ENCODE measurements around the gene CYP4B1. TPM values are rescaled to one million over a fixed set of nuclear protein-coding genes. Genes with fewer than 3 reads are reported as not detected.

CYP4B1 gene
- total RNA-seq, 1 experiment from 2014 or later, result 0.92 TPM

- no TSS peak for BruUV-seq (replicated peaks)
- peaks cover 3% of the 10 kb centered on the region for H3K9me3 Mint-ChIP-seq (ENCODE audit: low read depth, unreplicated experiment)
- no peak for DNase-seq
- TF ChIP-seq CTCF (IDR thresholded peaks at IDR 0.05; ENCODE audit: unreplicated experiment), result no peak
- H3K27me3 Mint-ChIP-seq (ENCODE audit: unreplicated experiment), result peaks cover 14% of the 10 kb centered on the region
- H3K4me1 Mint-ChIP-seq (ENCODE audit: low read depth, unreplicated experiment), result no peaks in the 10 kb centered on the region
- intact Hi-C loops (cut with micrococcal nuclease; ENCODE audit: unreplicated experiment), result no loop called here
- no peak overlapping the region for H3K4me3 Mint-ChIP-seq (ENCODE audit: low read depth, unreplicated experiment)
- CTCF ChIA-PET, result no interaction called here
- H3K27ac Mint-ChIP-seq (ENCODE audit: unreplicated experiment), result no peak overlapping the region
- no peaks in the 10 kb centered on the region for H3K36me3 Mint-ChIP-seq (ENCODE audit: insufficient read depth, unreplicated experiment)
These were observed 963 bp upstream of the CYP4B1 start for GRCh38 chr1:46797696-46798470.

DNA sequence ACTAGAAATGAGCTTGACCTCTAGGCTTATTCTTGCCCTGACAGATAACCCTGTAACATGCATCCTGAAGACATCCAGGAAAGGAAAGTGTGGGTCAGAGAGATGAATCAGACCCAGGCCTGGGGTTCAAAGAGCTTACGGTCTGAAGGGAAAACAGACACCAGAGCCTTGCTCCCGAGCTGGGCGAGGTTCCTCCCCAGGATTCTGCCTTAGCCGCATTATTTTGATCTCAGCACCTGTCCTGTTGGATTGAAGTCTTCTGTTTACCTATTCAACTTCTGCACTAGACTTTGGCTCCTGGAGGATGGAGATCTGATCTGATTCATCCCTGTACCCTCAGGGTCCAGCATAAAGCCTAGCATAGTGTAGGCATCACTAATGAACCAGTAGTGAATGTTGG, 1.9 kb downstream of the CYP4B1 start:
- no TSS peak for BruUV-seq (replicated peaks)
- no peak overlapping the region for H3K27ac Mint-ChIP-seq (ENCODE audit: unreplicated experiment)
- intact Hi-C loops (cut with micrococcal nuclease; ENCODE audit: unreplicated experiment), result no loop called here
- H3K4me3 Mint-ChIP-seq (ENCODE audit: low read depth, unreplicated experiment), result no peak overlapping the region
- H3K27me3 Mint-ChIP-seq (ENCODE audit: unreplicated experiment), result peaks cover 14% of the 10 kb centered on the region
- no peaks in the 10 kb centered on the region for H3K36me3 Mint-ChIP-seq (ENCODE audit: insufficient read depth, unreplicated experiment)
- peaks cover 3% of the 10 kb centered on the region for H3K9me3 Mint-ChIP-seq (ENCODE audit: low read depth, unreplicated experiment)
- TF ChIP-seq CTCF (IDR thresholded peaks at IDR 0.05; ENCODE audit: unreplicated experiment), result no peak
- CTCF ChIA-PET, result no interaction called here
- no peak for DNase-seq
- no peaks in the 10 kb centered on the region for H3K4me1 Mint-ChIP-seq (ENCODE audit: low read depth, unreplicated experiment)

DNA sequence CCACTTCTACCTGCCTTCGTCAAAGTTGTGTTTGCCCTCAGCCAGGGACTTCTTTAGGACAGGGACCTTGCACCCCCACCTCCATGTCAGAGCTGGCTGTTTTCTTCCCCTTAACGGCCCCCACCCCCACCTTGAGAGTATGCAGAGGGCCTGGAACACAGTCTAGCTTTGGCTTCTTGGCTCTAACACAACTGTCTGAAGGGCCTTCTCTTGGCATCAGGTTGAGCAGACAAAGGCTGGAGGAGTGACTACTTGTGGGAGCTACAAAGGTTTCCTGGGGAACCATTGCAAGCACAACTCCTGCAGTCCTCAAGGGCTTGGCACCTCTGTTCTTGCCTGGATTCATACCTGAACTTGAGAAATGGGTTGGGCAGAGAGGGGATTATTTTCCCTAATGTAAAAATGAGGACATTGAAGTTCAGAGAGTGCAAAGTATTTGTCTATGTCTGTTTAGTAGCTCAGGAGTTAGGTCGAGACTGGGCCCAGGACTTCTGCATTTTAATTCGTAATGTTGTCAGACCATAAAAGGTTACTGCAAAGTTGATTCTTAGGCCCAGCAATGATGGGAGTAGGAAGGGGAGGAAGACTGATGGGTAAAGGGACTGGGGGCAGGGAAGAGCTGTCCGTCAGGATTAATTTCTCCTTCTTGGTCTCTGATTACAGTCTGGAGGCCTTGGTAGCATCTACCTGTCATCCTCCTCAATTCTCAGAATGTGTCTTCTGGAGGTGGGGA, 2.6 kb downstream of the CYP4B1 start:
- Mint-ChIP-seq H3K9me3 (ENCODE audit: low read depth, unreplicated experiment) (peaks cover 1% of the 10 kb centered on the region), H3K27me3 (ENCODE audit: unreplicated experiment) (peaks cover 7% of the 10 kb centered on the region), H3K4me1 (ENCODE audit: low read depth, unreplicated experiment) (no peaks in the 10 kb centered on the region), H3K27ac (ENCODE audit: unreplicated experiment) (no peak overlapping the region), H3K4me3 (ENCODE audit: low read depth, unreplicated experiment) (no peak overlapping the region), H3K36me3 (ENCODE audit: insufficient read depth, unreplicated experiment) (no peaks in the 10 kb centered on the region)
- intact Hi-C loops (cut with micrococcal nuclease; ENCODE audit: unreplicated experiment), result no loop called here
- BruUV-seq (replicated peaks), result no TSS peak
- no peak for DNase-seq
- TF ChIP-seq CTCF (IDR thresholded peaks at IDR 0.05; ENCODE audit: unreplicated experiment), result no peak
- CTCF ChIA-PET, result interaction anchor here (0.7 kb wide), 1 partner anchor 46 kb away, joined by 3 read pairs; no protein-coding TSS in a partner anchor

DNA sequence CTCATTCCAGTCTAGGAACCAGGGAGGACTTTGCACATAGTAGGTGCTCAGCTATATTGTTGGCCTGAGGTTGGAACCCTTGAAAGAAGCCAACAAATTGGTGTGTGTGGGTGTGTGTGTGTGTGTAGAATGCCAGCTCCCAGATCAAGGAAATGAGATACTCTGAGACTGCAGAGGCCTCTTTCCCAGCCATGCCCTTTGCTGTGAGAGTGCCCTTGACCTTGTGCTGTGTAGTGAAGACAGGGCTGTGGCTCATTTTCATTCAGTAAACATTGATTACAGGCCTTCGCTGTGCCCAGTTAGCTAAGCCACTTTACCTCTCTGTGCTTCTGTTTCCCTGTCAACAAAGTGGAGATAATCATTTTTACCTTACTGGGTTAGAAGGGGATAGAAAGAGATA, 3.2 kb downstream of the CYP4B1 start:
- H3K4me3 Mint-ChIP-seq (ENCODE audit: low read depth, unreplicated experiment), result no peak overlapping the region
- H3K9me3 Mint-ChIP-seq (ENCODE audit: low read depth, unreplicated experiment), result no peaks in the 10 kb centered on the region
- BruUV-seq (replicated peaks), result no TSS peak
- H3K27me3 Mint-ChIP-seq (ENCODE audit: unreplicated experiment), result peaks cover under 1% of the 10 kb centered on the region
- no peak for DNase-seq
- no peaks in the 10 kb centered on the region for H3K36me3 Mint-ChIP-seq (ENCODE audit: insufficient read depth, unreplicated experiment)
- no peaks in the 10 kb centered on the region for H3K4me1 Mint-ChIP-seq (ENCODE audit: low read depth, unreplicated experiment)
- no peak overlapping the region for H3K27ac Mint-ChIP-seq (ENCODE audit: unreplicated experiment)
- CTCF ChIA-PET, result interaction anchor here (0.7 kb wide), 1 partner anchor 47 kb away, joined by 3 read pairs; no protein-coding TSS in a partner anchor
- intact Hi-C loops (cut with micrococcal nuclease; ENCODE audit: unreplicated experiment), result no loop called here
- no peak for TF ChIP-seq CTCF (IDR thresholded peaks at IDR 0.05; ENCODE audit: unreplicated experiment)

Measured in Calu3 (cell line).